Body of pancreas (tissue), 4 donors: ENCODE data around the gene LACTB. TPM values are rescaled to one million over a fixed set of nuclear protein-coding genes. Genes with fewer than 3 reads are reported as not detected.

ENCODE experiments used
- ATAC-seq: fragments of 150-250 bp; one replicate; pipeline ENCODE4 v1.9.1; 2016
- DNase-seq, 4 donors: peaks; one replicate each; pipeline ENCODE4 v3.0.0-alpha.2; 2019
- H3K27ac ChIP-seq, 4 donors: fragments of 200-600 bp; sonication (generic); 1 replicate in 3 of 4; 2 replicates in 1 of 4; pipeline versions ENCODE4 v1.5.1 to v1.6.1; 2016 to 2019; ENCODE audit warnings: mild to moderate bottlenecking in 1 of 4, mixed read lengths in 1 of 4, moderate library complexity in 1 of 4
- H3K27me3 ChIP-seq, 2 donors: fragments of 200-600 bp; sonication (generic); one replicate each; pipeline ENCODE4 v1.6.0; 2016; ENCODE audit warnings: mild to moderate bottlenecking in 1 of 2
- H3K36me3 ChIP-seq, 2 donors: fragments of 200-600 bp; sonication (generic); replicated peaks in 1 of 2; 2 replicates each; pipeline ENCODE4 v1.5.1; 2016; ENCODE audit warnings: low read depth in 2 of 2; ENCODE audit not compliant: insufficient read depth in 1 of 2
- H3K4me1 ChIP-seq: fragments of 200-600 bp; sonication (generic); one replicate; pipeline ENCODE4 v1.6.0; 2016
- H3K4me3 ChIP-seq, 2 donors: fragments of 200-600 bp; sonication (generic); 1 replicate in 1 of 2; 2 replicates in 1 of 2; pipeline ENCODE4 v1.5.1; 2016 to 2019
- H3K9me3 ChIP-seq, 3 donors: fragments of 200-600 bp; sonication (generic); 1 replicate in 2 of 3; 2 replicates in 1 of 3; pipeline ENCODE4 v1.5.1; 2016
- POLR2A ChIP-seq, 3 donors: fragments of 450-650 bp; IDR thresholded peaks; one replicate each; pipeline ENCODE4 v1.6.1; 2016; ENCODE audit warnings: antibody characterized with exemption in 3 of 3, mild to moderate bottlenecking in 2 of 3
- WGBS, 2 donors: methylation state at CpG; one replicate each; pipeline ENCODE4 v1.1.5; 2017; 5-methylcytosine and 5-hydroxymethylcytosine counted together
- intact Hi-C: fragments of 100-400 bp; cut with DNase I; formaldehyde crosslinking; loops from one replicate; pipeline ENCODE4 v1.15.1; 2023
- total RNA-seq, 2 donors: library from RNA; depleted of rRNA; stranded (reverse); fragments of >200 nt; gene quantifications; one replicate each; pipeline ENCODE4 v1.1.0, GENCODE V29; 2016
- TF ChIP-seq, protein P1 (sequence below), 7 experiments: fragments of 450-650 bp in 4 of 7; fragments of 200-600 bp in 3 of 7; sonication (generic) in 3 of 7; IDR thresholded peaks; one replicate each; pipeline ENCODE4 v1.5.1; 2016 to 2019; ENCODE audit warnings: antibody characterized with exemption in 7 of 7

LACTB gene
- total RNA-seq, 2 donors from 2014 or later: 7.6 to 8.6 TPM

DNA sequence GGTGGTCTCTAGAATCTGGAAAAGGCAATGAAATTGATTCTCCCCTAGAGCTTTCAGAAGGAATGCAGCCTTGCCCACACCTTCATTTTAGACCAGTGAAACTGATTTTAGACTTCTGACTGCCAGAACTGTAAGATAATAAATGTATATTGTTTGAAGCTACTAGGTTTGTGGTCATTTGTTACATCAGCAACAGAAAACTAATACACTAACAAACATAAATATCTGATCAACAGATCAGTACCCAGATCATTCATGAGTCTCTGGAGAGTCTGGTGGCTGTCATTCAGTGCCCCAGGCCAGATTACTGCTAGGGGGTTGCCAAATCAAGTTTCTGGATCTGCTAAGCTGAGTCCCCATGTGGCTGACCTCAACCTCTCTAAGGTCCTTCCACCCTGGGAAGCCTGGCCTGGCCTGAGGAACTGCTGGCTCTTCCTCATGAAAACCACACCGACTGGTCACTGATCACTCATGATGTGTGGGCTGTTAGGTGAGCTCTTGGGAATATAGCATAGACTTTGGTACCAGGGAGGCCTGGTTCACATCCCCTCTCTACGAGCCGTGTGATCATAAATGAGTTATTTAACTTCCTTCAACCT is 11.1 kb upstream of the LACTB start:
- Histone ChIP-seq H3K27me3 (no peaks in the 10 kb centered on the region), H3K36me3 (no peaks in the 10 kb centered on the region), H3K4me3 (no peak overlapping the region), H3K9me3 (no peaks in the 10 kb centered on the region), H3K4me1 (no peaks in the 10 kb centered on the region), H3K27ac (no peak overlapping the region)
- ATAC-seq (no peak), DNase-seq (no peak)
- 85 to 89% methylated on average over 3 of the region's 3 CpGs for WGBS, 2 donors
- TF ChIP-seq, protein P1, sequence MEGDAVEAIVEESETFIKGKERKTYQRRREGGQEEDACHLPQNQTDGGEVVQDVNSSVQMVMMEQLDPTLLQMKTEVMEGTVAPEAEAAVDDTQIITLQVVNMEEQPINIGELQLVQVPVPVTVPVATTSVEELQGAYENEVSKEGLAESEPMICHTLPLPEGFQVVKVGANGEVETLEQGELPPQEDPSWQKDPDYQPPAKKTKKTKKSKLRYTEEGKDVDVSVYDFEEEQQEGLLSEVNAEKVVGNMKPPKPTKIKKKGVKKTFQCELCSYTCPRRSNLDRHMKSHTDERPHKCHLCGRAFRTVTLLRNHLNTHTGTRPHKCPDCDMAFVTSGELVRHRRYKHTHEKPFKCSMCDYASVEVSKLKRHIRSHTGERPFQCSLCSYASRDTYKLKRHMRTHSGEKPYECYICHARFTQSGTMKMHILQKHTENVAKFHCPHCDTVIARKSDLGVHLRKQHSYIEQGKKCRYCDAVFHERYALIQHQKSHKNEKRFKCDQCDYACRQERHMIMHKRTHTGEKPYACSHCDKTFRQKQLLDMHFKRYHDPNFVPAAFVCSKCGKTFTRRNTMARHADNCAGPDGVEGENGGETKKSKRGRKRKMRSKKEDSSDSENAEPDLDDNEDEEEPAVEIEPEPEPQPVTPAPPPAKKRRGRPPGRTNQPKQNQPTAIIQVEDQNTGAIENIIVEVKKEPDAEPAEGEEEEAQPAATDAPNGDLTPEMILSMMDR (IDR thresholded peaks at IDR 0.05): no peak
- no peak for TF ChIP-seq POLR2A (IDR thresholded peaks at IDR 0.05)
- intact Hi-C loops: no loop called here

- Histone ChIP-seq H3K27ac (no peak overlapping the region), H3K27me3 (no peaks in the 10 kb centered on the region), H3K4me3 (no peak overlapping the region), H3K4me1 (no peaks in the 10 kb centered on the region), H3K9me3 (no peaks in the 10 kb centered on the region), H3K36me3 (no peaks in the 10 kb centered on the region)
- no peak for TF ChIP-seq POLR2A (IDR thresholded peaks at IDR 0.05)
- TF ChIP-seq, protein P1 (IDR thresholded peaks at IDR 0.05): no peak
- ATAC-seq (no peak), DNase-seq (no peak)
- intact Hi-C loops: no loop called here
Observed at GRCh38 chr15:63111481-63111880, 10.2 kb upstream of the LACTB start.

DNA sequence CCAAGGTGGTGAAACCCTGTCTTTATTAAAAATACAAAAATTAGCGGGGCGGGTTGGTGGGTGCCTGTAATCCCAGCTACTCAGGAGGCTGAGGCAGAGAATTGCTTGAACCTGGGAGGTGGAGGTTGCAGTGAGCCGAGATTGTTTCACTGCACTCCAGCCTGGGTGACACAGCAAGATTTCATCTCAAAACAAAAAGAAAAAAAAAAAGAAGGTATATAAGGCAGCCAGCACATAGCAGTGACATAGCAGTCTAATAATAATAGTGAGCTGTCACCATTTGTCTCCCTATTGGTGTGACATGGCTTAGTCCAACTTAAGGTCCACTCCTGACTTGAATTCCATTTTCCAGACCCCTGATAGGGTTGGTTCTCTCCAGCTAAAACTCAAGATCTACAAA is 8.8 kb upstream of the LACTB start:
- Histone ChIP-seq H3K27me3 (no peaks in the 10 kb centered on the region), H3K4me3 (no peak overlapping the region), H3K36me3 (no peaks in the 10 kb centered on the region), H3K9me3 (no peaks in the 10 kb centered on the region), H3K27ac (no peak overlapping the region), H3K4me1 (no peaks in the 10 kb centered on the region)
- WGBS, 2 donors: 84 to 90% methylated on average over 3 of the region's 3 CpGs
- TF ChIP-seq, protein P1 (IDR thresholded peaks at IDR 0.05): no peak
- ATAC-seq (no peak), DNase-seq (no peak)
- intact Hi-C loops: no loop called here

DNA sequence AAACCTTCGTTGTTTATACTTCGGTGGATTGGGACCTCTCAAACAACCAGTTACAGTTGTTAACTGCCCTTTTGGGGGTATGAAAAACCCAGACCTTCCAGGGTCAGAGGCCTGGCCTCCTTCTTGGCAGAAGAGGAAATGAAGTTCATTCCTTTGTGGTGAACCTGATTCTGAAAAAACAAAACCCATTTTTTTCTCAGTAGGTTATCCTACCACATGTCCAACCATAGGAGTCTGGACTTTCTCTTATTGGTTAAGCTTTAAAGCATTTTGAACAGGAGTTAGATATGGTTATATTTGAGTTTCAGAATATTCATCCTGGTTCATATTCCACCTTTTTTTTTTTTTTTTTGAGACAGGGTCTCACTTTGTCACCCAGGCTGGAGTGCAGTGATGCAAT is 7.2 kb upstream of the LACTB start:
- Histone ChIP-seq H3K4me3 (no peak overlapping the region), H3K27me3 (no peaks in the 10 kb centered on the region), H3K4me1 (no peaks in the 10 kb centered on the region), H3K9me3 (peaks cover 0 to 4% (median 0%) of the 10 kb centered on the region in 3 donors), H3K27ac (no peak overlapping the region), H3K36me3 (no peaks in the 10 kb centered on the region)
- no peak for ATAC-seq
- intact Hi-C loops: no loop called here
- TF ChIP-seq POLR2A (IDR thresholded peaks at IDR 0.05): no peak
- TF ChIP-seq, protein P1 (IDR thresholded peaks at IDR 0.05): no peak
- WGBS, 2 donors: 61 to 81% methylated on average over 2 of the region's 2 CpGs
- DNase-seq: no peak

DNA sequence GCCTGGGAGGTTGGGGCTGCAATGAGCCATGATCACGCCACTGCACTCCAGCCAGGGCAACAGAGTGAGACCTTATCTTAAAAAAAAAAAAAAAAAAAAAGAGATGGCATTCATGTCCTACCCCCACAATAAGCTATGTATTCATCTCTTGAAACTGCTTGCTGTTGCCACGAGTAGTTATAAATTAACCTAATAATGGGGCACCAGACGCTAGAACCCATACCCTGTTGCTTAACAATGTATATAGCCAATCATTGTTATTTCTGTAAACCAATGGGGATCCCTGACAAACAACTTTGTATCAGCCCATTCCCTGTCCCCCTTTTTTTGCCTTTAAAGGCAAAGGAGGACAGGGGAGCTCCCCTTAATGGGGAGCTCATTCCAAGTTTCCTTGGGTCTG is 2.8 kb upstream of the LACTB start:
- Histone ChIP-seq H3K27me3 (no peaks in the 10 kb centered on the region), H3K4me1 (peaks cover 8% of the 10 kb centered on the region), H3K9me3 (peaks cover 0 to 4% (median 0%) of the 10 kb centered on the region in 3 donors), H3K36me3 (no peaks in the 10 kb centered on the region), H3K4me3 (no peak overlapping the region), H3K27ac (no peak overlapping the region)
- ATAC-seq: no peak
- no peak for DNase-seq
- 46 to 73% methylated on average over 3 of the region's 3 CpGs for WGBS, 2 donors
- intact Hi-C loops: no loop called here
- TF ChIP-seq, protein P1 (IDR thresholded peaks at IDR 0.05): no peak
- TF ChIP-seq POLR2A (IDR thresholded peaks at IDR 0.05): no peak
